WI38 (cell line): ENCODE data around the gene TRMT1.
"Not testable (repeated sequence)": the region's sequence is repeated elsewhere in the genome, so short reads cannot be mapped to it uniquely, and the experiment has no call there.

Experiments used
- H3K4me3 ChIP-seq: 2 replicates; pipeline ENCODE4 v1.5.1; 2011; ENCODE audit warnings: low read depth, mild to moderate bottlenecking, control low read depth, low read length
- TF ChIP-seq, protein P1 (sequence below): IDR thresholded peaks from 2 replicates; pipeline ENCODE4 v1.5.1; 2012; ENCODE audit warnings: low read depth, mild to moderate bottlenecking, control low read depth, low read length

TRMT1 gene

DNA sequence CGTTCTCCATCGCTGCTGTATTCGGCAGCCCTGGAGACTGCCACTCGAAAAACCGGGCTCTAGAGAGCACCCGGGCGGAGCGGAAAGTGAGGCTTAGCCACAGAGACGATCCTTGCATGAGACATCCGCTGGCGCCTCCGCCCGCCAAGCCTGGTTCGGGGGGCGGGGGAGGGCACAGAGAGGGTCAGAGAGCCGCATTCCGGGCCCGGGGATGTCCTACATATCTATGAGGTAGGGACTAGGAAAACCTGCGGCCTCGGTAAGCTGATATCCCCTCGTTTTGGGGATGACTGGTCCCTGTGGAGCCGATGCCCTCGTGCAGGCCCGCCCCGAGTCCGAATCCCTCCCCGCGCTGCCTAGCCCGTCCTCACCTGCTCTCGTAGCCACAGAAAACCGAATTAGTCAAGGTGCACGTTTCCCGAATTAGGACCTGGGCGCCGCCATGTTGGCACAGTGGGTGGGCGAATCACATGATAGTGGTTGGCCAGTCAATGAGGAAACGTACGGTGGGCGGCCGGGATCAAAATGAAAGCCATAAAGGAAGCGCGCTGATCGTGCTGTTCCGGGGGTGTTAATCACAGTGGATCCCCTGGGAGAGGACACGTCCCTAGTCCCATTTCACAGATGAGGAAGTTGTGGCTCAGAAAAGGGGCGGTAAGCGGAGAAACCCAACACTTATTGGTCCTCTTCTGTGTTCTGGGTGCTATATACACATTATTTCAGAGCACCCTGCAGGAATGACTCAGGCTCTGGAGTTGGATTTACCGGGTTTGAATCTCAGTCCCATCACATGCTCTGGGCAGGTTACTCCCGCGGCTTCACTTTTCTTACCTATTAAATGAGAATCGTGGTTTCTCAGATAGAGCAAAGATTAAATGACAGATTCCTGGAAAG is at the start of gene TRMT1:
Gene TRMT1, minus strand, starts transcription at position 459 of the 894 bp plus-strand sequence. Its CDS starts 341 bp downstream, at position 118.
- TF ChIP-seq, protein P1, sequence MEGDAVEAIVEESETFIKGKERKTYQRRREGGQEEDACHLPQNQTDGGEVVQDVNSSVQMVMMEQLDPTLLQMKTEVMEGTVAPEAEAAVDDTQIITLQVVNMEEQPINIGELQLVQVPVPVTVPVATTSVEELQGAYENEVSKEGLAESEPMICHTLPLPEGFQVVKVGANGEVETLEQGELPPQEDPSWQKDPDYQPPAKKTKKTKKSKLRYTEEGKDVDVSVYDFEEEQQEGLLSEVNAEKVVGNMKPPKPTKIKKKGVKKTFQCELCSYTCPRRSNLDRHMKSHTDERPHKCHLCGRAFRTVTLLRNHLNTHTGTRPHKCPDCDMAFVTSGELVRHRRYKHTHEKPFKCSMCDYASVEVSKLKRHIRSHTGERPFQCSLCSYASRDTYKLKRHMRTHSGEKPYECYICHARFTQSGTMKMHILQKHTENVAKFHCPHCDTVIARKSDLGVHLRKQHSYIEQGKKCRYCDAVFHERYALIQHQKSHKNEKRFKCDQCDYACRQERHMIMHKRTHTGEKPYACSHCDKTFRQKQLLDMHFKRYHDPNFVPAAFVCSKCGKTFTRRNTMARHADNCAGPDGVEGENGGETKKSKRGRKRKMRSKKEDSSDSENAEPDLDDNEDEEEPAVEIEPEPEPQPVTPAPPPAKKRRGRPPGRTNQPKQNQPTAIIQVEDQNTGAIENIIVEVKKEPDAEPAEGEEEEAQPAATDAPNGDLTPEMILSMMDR: no peak
- H3K4me3 ChIP-seq: peak within 1 kb of the TSS; percentile 83

DNA sequence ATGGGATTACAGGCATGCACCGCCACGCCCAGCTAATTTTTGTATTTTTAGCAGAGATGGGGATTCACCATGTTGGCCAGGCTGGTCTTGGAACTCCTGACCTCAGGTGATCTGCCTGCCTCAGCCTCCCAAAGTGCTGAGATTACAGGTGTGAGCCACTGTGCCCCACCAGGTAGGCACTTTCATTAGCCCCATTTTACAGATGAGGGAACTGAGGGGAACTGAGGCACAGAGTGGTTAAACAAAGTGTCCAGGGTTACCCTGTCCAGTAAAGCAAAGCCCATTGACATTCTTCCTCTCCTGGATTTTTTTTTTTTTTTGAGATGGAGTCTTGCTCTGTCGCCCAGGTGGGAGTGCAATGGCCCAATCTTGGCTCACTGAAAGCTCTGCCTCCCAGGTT is 49.6 kb upstream of the TRMT1 start:
- H3K4me3 ChIP-seq: not testable (repeated sequence)

DNA sequence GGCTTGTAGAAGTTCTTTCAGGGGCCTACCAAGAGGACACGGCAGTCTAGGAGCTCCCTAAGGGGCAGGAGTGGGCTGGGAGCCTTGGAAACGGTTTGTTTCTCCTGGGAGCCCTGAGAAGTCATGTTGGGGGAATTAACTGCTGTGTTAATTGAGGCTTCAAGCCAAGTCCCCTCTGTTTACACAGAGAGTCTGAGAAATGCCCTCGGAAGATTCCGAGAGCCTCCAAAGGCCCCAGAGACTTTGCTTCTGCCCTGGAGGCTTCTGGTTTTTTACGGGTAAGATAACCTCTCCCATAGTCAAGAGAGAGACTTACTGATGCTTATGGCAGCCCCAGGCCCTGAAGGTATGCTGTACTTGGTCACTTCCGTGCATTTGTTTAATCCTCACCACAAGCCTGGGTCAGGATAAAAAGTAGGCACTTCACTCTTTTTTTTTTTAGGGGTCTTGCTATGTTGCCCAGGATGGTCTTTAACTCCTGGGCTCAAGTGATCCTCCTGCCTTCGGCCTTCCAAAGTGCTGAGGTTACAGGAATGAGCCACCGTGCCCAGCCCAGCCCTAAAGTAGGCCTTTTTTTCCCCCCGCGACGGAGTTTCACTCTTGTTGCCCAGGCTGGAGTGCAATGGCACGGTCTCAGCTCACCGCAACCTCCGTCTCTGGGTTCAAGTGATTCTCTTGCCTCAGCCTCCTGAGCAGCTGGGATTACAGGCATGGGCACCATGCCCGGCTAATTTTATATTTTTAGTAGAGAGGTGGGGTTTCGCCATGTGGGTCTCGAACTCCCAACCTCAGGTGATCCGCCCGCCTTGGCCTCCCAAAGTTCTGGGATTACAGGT is 48.8 kb upstream of the TRMT1 start:
- TF ChIP-seq, protein P1: no peak
- no peak overlapping the region for H3K4me3 ChIP-seq

DNA sequence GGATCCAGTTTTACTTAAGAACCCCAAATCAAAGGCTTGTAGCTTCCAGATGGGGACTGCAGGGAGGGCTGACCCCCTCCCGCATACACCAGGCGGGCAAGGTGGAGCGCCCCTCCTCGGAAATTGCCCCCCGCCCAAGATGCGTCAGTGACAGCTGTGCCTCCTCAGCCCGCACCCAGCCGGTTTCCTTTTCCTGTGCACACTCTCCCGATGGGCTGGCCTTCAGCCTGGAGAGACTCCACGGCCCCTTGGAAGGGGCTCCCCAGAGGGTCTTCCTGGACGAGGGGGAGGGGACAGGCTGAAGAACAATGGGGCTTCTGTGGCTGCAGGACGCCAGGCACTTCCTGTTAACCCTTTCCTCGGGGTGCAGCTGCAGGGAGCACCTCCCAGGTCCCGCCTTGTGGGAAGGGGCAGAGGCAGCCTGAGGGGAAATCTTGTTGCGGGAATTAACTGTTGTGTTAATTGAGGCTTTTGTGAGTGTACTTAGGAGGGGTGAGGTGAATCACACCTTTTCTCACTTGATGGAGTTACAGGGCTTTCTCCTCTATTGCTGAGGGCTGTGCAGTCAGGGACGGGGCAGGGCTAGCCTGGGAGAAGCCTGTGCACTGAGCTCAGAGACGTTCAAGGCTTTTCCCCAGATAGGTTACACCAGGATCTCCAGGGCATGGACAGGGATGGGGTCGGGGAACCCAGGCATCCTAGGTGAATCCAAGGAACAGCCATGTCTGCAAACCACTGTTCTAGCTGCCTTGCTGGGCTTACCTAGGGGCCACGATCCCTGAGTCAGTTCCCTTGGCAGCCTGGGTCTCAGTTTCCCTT is 48.0 kb upstream of the TRMT1 start:
- H3K4me3 ChIP-seq: peak overlapping the region; percentile 27
- TF ChIP-seq, protein P1: no peak

DNA sequence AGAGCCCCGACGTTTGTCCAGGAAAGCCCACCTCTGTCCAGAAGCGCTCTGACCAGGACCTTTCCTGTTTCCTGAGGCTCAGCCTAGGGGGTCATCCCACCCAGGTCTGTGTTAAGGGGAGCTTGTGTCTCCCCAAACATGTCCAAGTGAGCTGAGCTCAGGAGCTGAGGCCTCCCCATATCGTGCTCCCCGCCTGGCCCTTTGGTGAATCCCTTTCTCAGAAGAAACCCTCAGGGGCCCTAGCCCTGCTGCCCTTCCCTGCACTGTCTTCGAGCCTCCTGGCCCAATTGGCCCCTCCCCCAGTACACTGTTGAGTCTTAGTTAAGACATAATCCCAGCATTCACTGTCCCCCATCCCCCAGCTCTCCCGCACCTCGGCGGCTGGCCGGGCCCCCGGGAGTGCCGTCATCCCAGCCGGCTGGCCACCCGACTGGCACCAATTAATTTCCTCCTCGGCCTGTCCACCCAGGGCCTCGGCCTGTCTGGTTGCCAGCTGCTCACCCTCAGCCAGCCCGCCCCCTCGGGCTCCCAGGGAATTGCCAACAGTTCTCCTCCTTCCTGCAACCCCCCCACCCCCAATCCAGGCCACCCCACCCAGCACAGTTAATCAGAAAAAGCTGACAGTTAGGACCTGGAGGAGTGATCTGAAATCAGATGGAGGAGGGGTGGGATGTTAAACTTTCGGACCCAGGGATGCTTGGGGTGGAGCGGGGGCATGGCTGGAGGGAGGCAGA is 47.2 kb upstream of the TRMT1 start:
- peak overlapping the region; percentile 44 for H3K4me3 ChIP-seq
- TF ChIP-seq, protein P1: no peak

DNA sequence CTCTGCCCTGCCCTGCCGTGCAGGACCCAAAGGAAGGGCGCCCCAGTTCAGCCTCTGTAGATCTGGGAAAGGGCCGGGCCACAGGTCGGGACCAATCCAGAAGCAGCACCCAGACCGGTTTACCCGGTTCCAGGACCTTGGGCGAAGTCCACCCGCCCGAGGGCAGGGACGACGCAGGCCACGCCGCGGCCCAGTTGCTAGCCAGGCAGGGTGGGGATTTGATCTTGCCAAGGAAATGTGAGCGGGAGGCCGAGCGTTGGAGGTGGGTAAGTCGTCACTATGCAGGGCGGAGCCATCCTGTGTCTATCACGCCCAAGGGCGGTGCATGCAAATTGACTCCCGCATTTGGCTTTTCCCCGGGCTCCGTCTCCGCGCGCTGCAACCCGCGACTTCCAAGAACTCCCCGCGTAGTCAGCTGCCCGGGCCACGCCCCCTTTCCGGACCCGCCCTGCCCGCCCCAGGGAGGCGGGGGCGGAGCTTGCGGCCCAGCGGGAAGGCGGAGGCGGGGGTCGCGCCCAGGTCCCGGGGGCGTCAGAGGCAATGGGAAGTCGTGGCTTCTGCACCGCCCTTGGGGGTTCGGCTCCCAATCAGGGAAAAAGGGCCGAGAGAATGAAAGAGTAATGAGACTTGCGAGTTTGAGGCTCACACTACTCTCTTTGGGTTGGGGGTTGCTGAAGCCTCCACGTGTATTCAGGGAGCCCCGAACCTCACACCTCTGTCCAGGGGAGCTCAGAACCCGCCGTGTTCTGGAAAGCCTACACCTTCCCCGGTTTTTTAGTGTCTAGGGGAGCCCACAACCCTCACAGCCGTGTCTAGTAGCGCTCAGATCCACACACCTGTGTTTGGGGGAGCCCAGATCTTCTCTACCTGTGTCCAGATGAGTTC is 46.4 kb upstream of the TRMT1 start:
- TF ChIP-seq, protein P1: no peak

More for the DNA sequence above, 46.4 kb upstream of the TRMT1 start:
- peak overlapping the region; percentile 44 for H3K4me3 ChIP-seq
